Lung (tissue), 12 donors: ENCODE results near the gene DPP6. TPM values are rescaled to one million over a fixed set of nuclear protein-coding genes. Genes with fewer than 3 reads are reported as not detected.

ENCODE experiments used
- ATAC-seq: fragments of 200-7000 bp; cut with Tn5 transposase; one replicate; pipeline ENCODE4 v1.9.1; 2020; ENCODE audit warnings: moderate number of reproducible peaks; ENCODE audit not compliant: insufficient read depth, low FRiP score
- DNase-seq, 3 donors: peaks; one replicate each; pipeline ENCODE4 v3.0.0-alpha.2; 2013 to 2017
- H3K27ac ChIP-seq, 2 donors: one replicate each; pipeline ENCODE4 v1.5.1; 2013; ENCODE audit warnings: mild to moderate bottlenecking in 2 of 2, moderate library complexity in 2 of 2, control low read depth in 1 of 2, inconsistent platforms in 1 of 2, low read depth in 1 of 2, low read length in 1 of 2
- H3K27me3 ChIP-seq, 3 donors: one replicate each; pipeline ENCODE4 v1.5.1; 2013; ENCODE audit warnings: low read length in 2 of 3; ENCODE audit not compliant: control insufficient read depth in 3 of 3, insufficient read depth in 3 of 3
- H3K36me3 ChIP-seq, 4 donors: one replicate each; pipeline ENCODE4 v1.5.1; 2013; ENCODE audit warnings: low read length in 4 of 4, mild to moderate bottlenecking in 1 of 4, moderate library complexity in 1 of 4; ENCODE audit not compliant: control insufficient read depth in 4 of 4, insufficient read depth in 4 of 4
- H3K4me1 ChIP-seq, 5 donors: one replicate each; pipeline ENCODE4 v1.5.1; 2013; ENCODE audit warnings: low read length in 5 of 5, mild to moderate bottlenecking in 2 of 5, moderate library complexity in 1 of 5; ENCODE audit not compliant: control insufficient read depth in 5 of 5, insufficient read depth in 5 of 5
- H3K4me3 ChIP-seq: one replicate; pipeline ENCODE4 v1.5.1; 2013; ENCODE audit warnings: mild to moderate bottlenecking, control low read depth, moderate library complexity
- H3K9ac ChIP-seq, 2 donors: one replicate each; pipeline ENCODE4 v1.5.1; 2013; ENCODE audit warnings: low read length in 2 of 2, control low read depth in 1 of 2; ENCODE audit not compliant: insufficient read depth in 1 of 2
- H3K9me3 ChIP-seq, 4 donors: one replicate each; pipeline ENCODE4 v1.5.1; 2013; ENCODE audit warnings: low read length in 3 of 4, mild to moderate bottlenecking in 1 of 4, moderate library complexity in 1 of 4; ENCODE audit not compliant: control insufficient read depth in 4 of 4, insufficient read depth in 3 of 4
- WGBS, 2 donors: extraction: QIAGEN DNeasy Blood & Tissue Kit; methylation state at CpG; one replicate each; pipeline ENCODE4 v1.1.7; 2013; 5-methylcytosine and 5-hydroxymethylcytosine counted together
- polyA plus RNA-seq, 2 donors: library from polyadenylated mRNA; stranded (reverse); fragments of 200-250 nt; gene quantifications; one replicate each; pipeline ENCODE4 v1.2.1, GENCODE V29; 2013
- total RNA-seq, 2 donors: library from RNA; depleted of rRNA in 1 of 2; stranded (reverse); fragments of >200 nt in 1 of 2; gene quantifications; one replicate each; pipeline ENCODE4 v1.2.1, GENCODE V29; 2014 to 2021
- TF ChIP-seq, protein P1 (sequence below): IDR thresholded peaks from 2 replicates; pipeline ENCODE4 v1.5.1; 2012; ENCODE audit warnings: mild to moderate bottlenecking; ENCODE audit errors: control extremely low read depth, extremely low read depth
- donor health status: control.
- donor health status: control.
- donor health status: Bipolar disorder and iron deficiency.
- donor health status: healthy.
- donor health status: DM: yes; HTN: yes; CAD: no.

Gene DPP6
- total and polyA plus RNA-seq, 4 donors, result 0.08 to 1.3 (median 0.75) TPM

DNA sequence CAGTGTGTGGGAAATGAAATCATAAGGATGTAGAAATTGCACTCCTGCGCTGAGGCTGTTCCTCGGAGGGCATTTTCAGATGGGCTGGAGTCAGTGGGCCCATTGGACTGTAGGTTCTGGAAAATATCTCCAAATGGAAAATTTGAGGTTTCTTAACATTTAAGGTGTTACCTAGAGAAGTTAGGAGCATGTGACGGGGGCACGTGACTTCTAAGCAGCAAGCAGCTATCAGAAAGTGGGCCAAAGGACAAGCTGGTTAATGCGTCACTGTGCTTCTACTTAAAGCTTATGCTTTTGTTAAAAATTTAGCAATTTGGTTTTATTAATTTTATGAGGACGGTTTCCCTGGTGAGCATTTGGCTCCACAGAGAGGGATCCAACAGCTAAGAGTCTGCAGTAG is 298.7 kb downstream of the DPP6 start:
- TF ChIP-seq, protein P1, sequence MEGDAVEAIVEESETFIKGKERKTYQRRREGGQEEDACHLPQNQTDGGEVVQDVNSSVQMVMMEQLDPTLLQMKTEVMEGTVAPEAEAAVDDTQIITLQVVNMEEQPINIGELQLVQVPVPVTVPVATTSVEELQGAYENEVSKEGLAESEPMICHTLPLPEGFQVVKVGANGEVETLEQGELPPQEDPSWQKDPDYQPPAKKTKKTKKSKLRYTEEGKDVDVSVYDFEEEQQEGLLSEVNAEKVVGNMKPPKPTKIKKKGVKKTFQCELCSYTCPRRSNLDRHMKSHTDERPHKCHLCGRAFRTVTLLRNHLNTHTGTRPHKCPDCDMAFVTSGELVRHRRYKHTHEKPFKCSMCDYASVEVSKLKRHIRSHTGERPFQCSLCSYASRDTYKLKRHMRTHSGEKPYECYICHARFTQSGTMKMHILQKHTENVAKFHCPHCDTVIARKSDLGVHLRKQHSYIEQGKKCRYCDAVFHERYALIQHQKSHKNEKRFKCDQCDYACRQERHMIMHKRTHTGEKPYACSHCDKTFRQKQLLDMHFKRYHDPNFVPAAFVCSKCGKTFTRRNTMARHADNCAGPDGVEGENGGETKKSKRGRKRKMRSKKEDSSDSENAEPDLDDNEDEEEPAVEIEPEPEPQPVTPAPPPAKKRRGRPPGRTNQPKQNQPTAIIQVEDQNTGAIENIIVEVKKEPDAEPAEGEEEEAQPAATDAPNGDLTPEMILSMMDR, result no peak
- H3K4me3 ChIP-seq, result no peak overlapping the region
- peaks cover 0 to 5% (median 2%) of the 10 kb centered on the region in 4 donors for H3K9me3 ChIP-seq
- no peaks in the 10 kb centered on the region for H3K27me3 ChIP-seq
- DNase-seq (no peak), ATAC-seq (no peak)
- no peaks in the 10 kb centered on the region for H3K4me1 ChIP-seq
- H3K9ac ChIP-seq, result no peak overlapping the region
- no peak overlapping the region for H3K27ac ChIP-seq
- 89 to 90% methylated on average over 6 of the region's 6 CpGs for WGBS, 2 donors
- H3K36me3 ChIP-seq, result no peaks in the 10 kb centered on the region

DNA sequence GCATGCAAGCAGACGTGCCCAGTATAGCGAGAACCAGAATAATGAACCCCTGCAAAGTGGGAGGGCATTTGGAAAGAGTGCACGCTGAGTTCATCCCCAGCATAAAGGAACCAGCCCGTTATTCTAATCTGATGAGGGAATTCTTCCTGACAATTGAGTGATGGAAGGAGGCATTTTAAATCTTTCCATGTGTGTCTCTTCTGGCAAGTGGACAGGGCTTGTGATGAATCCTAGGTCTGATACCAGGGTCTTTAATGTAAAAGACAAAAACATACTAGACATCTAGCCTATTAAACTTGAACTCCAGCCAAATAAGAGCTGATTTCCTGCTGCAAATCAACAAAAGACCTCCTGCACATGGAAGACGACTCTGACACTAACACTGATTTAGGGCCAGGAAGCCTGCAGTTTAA is 301.2 kb downstream of the DPP6 start:
- Histone ChIP-seq H3K27ac (no peak overlapping the region), H3K36me3 (no peaks in the 10 kb centered on the region), H3K4me1 (no peaks in the 10 kb centered on the region), H3K9me3 (peaks cover 0 to 5% (median 2%) of the 10 kb centered on the region in 4 donors), H3K4me3 (no peak overlapping the region), H3K27me3 (no peaks in the 10 kb centered on the region), H3K9ac (no peak overlapping the region)
- DNase-seq (peak in 1 of 3 donors; percentile 2), ATAC-seq (no peak)
- TF ChIP-seq, protein P1, result no peak
- WGBS, 2 donors, result 47 to 52% methylated on average over 5 of the region's 5 CpGs

DNA sequence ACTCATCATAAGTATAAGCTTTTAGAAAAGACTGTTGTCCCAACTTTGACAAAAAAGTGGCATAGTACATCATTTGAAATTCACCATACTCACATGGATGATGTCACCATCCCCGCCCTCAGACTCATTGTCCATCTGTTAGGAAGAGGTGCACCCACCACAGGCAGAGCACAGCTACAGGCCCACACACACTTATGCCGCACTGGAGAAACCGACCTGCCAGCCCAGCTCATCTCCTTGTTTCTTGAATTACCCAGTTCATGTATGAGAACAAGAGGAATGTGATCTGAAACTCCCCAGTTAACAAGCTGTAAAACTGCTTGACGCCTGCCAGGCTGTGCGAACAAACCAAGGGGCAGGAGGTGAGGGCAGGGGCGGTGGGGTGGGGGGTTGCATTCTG is 312.0 kb downstream of the DPP6 start:
- 75 to 76% methylated on average over 6 of the region's 6 CpGs for WGBS, 2 donors
- Histone ChIP-seq H3K4me3 (no peak overlapping the region), H3K9ac (no peak overlapping the region), H3K27ac (no peak overlapping the region), H3K27me3 (no peaks in the 10 kb centered on the region), H3K9me3 (peaks cover 0 to 2% (median 0%) of the 10 kb centered on the region in 4 donors), H3K36me3 (no peaks in the 10 kb centered on the region), H3K4me1 (no peaks in the 10 kb centered on the region)
- DNase-seq (no peak), ATAC-seq (no peak)
- TF ChIP-seq, protein P1, result no peak

DNA sequence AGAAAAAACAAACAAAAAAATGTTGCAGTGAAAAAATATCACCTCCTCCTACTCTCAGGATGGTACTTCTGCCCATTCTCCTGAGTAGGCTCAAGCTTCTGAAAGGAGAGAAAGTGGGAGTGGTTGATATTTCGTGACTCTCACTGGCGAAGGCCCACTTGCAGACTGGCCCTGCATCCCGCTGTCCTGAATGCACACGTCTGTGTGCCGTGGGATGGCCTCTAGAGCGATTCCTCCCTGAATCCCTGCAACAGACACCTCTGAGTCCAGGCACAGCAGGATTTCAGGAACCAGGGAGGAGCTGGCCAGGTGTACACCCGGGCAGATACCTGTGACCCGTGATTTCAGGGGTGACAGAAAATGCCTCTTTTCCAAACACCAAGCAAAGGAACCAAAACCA is 319.2 kb downstream of the DPP6 start:
- Histone ChIP-seq H3K4me1 (no peaks in the 10 kb centered on the region), H3K27me3 (no peaks in the 10 kb centered on the region), H3K9ac (no peak overlapping the region), H3K27ac (no peak overlapping the region), H3K9me3 (peaks cover 0 to 8% (median 1%) of the 10 kb centered on the region in 4 donors), H3K4me3 (no peak overlapping the region), H3K36me3 (no peaks in the 10 kb centered on the region)
- DNase-seq (no peak), ATAC-seq (no peak)
- TF ChIP-seq, protein P1, result no peak
- whole genome bisulfite sequencing, 2 donors, result 71 to 83% methylated on average over 8 of the region's 8 CpGs
